ENCODE data around the gene TIRAP. TPM values are rescaled to one million over a fixed set of nuclear protein-coding genes. Genes with fewer than 3 reads are reported as not detected.
A peak's percentile ranks its signal among the peaks of the same experiment; 100 is the strongest.

The TIRAP gene
- total RNA-seq, 8 experiments from 2014 or later: 2.1 to 11.7 (median 4.5) TPM

GRCh38 chr11:126313826-126314225, 30.9 kb downstream of the TIRAP start:
- in situ Hi-C loops (cut with MboI; ENCODE audit: low pct_unique_long_range_greater_than_20kb in 2 of 9, low sequenced_read_pairs in 9 of 9, unreplicated experiment in 9 of 9): loop anchor here in 1 of 9 experiments (25.0 kb wide), 1 partner anchor 98 kb away; no protein-coding TSS in a partner anchor
- ATAC-seq (replicated peaks in 6 of 8): no peak
- Histone ChIP-seq H3K27ac (no peak overlapping the region), H3K4me1 (replicated peaks in 1 of 2) (peaks cover 2 to 4% of the 10 kb centered on the region in 2 donors), H3K4me3 (no peak overlapping the region)
- 72 to 100% (median 95%) methylated on average over 1 to 5 of the region's 5 CpGs; no CpG with 5 or more reads in 3 of the 10 experiments for WGBS, 10 experiments

GRCh38 chr11:126317432-126317755, 34.5 kb downstream of the TIRAP start:
- Histone ChIP-seq H3K4me3 (no peak overlapping the region), H3K4me1 (replicated peaks in 1 of 2) (peaks cover 0 to 4% of the 10 kb centered on the region in 2 donors), H3K27ac (no peak overlapping the region)
- 20 to 80% (median 73%) methylated on average over 1 of the region's 1 CpG; no CpG with 5 or more reads in 6 of the 10 experiments for WGBS, 10 experiments
- peak in 3 of 8 experiments; percentile 61 for ATAC-seq (replicated peaks in 6 of 8)
- in situ Hi-C loops (cut with MboI; ENCODE audit: low pct_unique_long_range_greater_than_20kb in 2 of 9, low sequenced_read_pairs in 9 of 9, unreplicated experiment in 9 of 9): loop anchor here in 1 of 9 experiments (25.0 kb wide), 1 partner anchor 95 kb away; no protein-coding TSS in a partner anchor

- 0 to 100% (median 76%) methylated on average over 1 to 8 of the region's 14 CpGs; no CpG with 5 or more reads in 2 of the 10 experiments for WGBS, 10 experiments
- H3K4me3 ChIP-seq: no peak overlapping the region
- in situ Hi-C loops (cut with MboI; ENCODE audit: low pct_unique_long_range_greater_than_20kb in 2 of 9, low sequenced_read_pairs in 9 of 9, unreplicated experiment in 9 of 9): loop anchor here in 1 of 9 experiments (25.0 kb wide), 1 partner anchor 94 kb away; no protein-coding TSS in a partner anchor
Measured at GRCh38 chr11:126317756-126318573, 35.1 kb downstream of the TIRAP start.

GRCh38 chr11:126318574-126319373, 35.9 kb downstream of the TIRAP start:
- no peak overlapping the region for H3K4me3 ChIP-seq
- 0 to 89% (median 80%) methylated on average over 2 to 5 of the region's 9 CpGs; no CpG with 5 or more reads in 5 of the 10 experiments for WGBS, 10 experiments
- in situ Hi-C loops (cut with MboI; ENCODE audit: low pct_unique_long_range_greater_than_20kb in 2 of 9, low sequenced_read_pairs in 9 of 9, unreplicated experiment in 9 of 9): loop anchor here in 1 of 9 experiments (25.0 kb wide), 1 partner anchor 94 kb away; no protein-coding TSS in a partner anchor
- peaks cover 0 to 4% of the 10 kb centered on the region in 2 donors for H3K4me1 ChIP-seq (replicated peaks in 1 of 2)
- H3K27ac ChIP-seq: no peak overlapping the region
- peak in 7 of 8 experiments; percentile 21 to 81 (median 67) for ATAC-seq (replicated peaks in 6 of 8)

More at GRCh38 chr11:126317756-126318573, 35.1 kb downstream of the TIRAP start:
- ATAC-seq (replicated peaks in 6 of 8): peak in 7 of 8 experiments; percentile 7 to 88 (median 63)
- Histone ChIP-seq H3K4me1 (replicated peaks in 1 of 2) (peaks cover 0 to 4% of the 10 kb centered on the region in 2 donors), H3K27ac (no peak overlapping the region)

GRCh38 chr11:126319374-126319740, 36.5 kb downstream of the TIRAP start:
- no peak overlapping the region for H3K4me3 ChIP-seq
- in situ Hi-C loops (cut with MboI; ENCODE audit: low pct_unique_long_range_greater_than_20kb in 2 of 9, low sequenced_read_pairs in 9 of 9, unreplicated experiment in 9 of 9): loop anchor here in 1 of 9 experiments (25.0 kb wide), 1 partner anchor 93 kb away; no protein-coding TSS in a partner anchor
- 67 to 100% (median 90%) methylated on average over 1 to 3 of the region's 5 CpGs; no CpG with 5 or more reads in 6 of the 10 experiments for WGBS, 10 experiments
- no peak overlapping the region for H3K27ac ChIP-seq
- ATAC-seq (replicated peaks in 6 of 8): no peak
- H3K4me1 ChIP-seq (replicated peaks in 1 of 2): peaks cover 0 to 4% of the 10 kb centered on the region in 2 donors

GRCh38 chr11:126322996-126323395, 40.1 kb downstream of the TIRAP start:
- Histone ChIP-seq H3K27ac (no peak overlapping the region), H3K4me3 (no peak overlapping the region), H3K4me1 (replicated peaks in 1 of 2) (no peaks in the 10 kb centered on the region)
- WGBS, 10 experiments: 45 to 100% (median 92%) methylated on average over 1 to 3 of the region's 3 CpGs; no CpG with 5 or more reads in 1 of the 10 experiments
- in situ Hi-C loops (cut with MboI; ENCODE audit: low pct_unique_long_range_greater_than_20kb in 2 of 9, low sequenced_read_pairs in 9 of 9, unreplicated experiment in 9 of 9): loop anchor here in 1 of 9 experiments (25.0 kb wide), 1 partner anchor 89 kb away; no protein-coding TSS in a partner anchor
- no peak for ATAC-seq (replicated peaks in 6 of 8)

- 78 to 100% (median 89%) methylated on average over 2 to 12 of the region's 17 CpGs; no CpG with 5 or more reads in 1 of the 10 experiments for WGBS, 10 experiments
- in situ Hi-C loops (cut with MboI; ENCODE audit: low pct_unique_long_range_greater_than_20kb in 2 of 9, low sequenced_read_pairs in 9 of 9, unreplicated experiment in 9 of 9): no loop called here
- ATAC-seq (replicated peaks in 6 of 8): no peak
- Histone ChIP-seq H3K4me3 (no peak overlapping the region), H3K4me1 (replicated peaks in 1 of 2) (no peaks in the 10 kb centered on the region), H3K27ac (no peak overlapping the region)
Measured at GRCh38 chr11:126327281-126328000, 44.5 kb downstream of the TIRAP start.

- in situ Hi-C loops (cut with MboI; ENCODE audit: low pct_unique_long_range_greater_than_20kb in 2 of 9, low sequenced_read_pairs in 9 of 9, unreplicated experiment in 9 of 9): no loop called here
- ATAC-seq (replicated peaks in 6 of 8): no peak
- no peaks in the 10 kb centered on the region for H3K4me1 ChIP-seq (replicated peaks in 1 of 2)
- 80 to 100% (median 92%) methylated on average over 1 to 14 of the region's 20 CpGs; no CpG with 5 or more reads in 3 of the 10 experiments for WGBS, 10 experiments
- no peak overlapping the region for H3K4me3 ChIP-seq
- H3K27ac ChIP-seq: no peak overlapping the region
Measured at GRCh38 chr11:126328001-126328390, 45.1 kb downstream of the TIRAP start.

GRCh38 chr11:126328444-126328843, 45.6 kb downstream of the TIRAP start:
- in situ Hi-C loops (cut with MboI; ENCODE audit: low pct_unique_long_range_greater_than_20kb in 2 of 9, low sequenced_read_pairs in 9 of 9, unreplicated experiment in 9 of 9): no loop called here
- WGBS, 10 experiments: 100% methylated on average over 2 to 3 of the region's 12 CpGs; no CpG with 5 or more reads in 8 of the 10 experiments
- H3K27ac ChIP-seq: no peak overlapping the region

GRCh38 chr11:126328938-126329643, 46.2 kb downstream of the TIRAP start:
- no peak overlapping the region for H3K27ac ChIP-seq
- 40 to 100% (median 75%) methylated on average over 1 to 6 of the region's 9 CpGs; no CpG with 5 or more reads in 4 of the 10 experiments for WGBS, 10 experiments
- no peak for ATAC-seq (replicated peaks in 6 of 8)
- H3K4me1 ChIP-seq (replicated peaks in 1 of 2): no peaks in the 10 kb centered on the region
- in situ Hi-C loops (cut with MboI; ENCODE audit: low pct_unique_long_range_greater_than_20kb in 2 of 9, low sequenced_read_pairs in 9 of 9, unreplicated experiment in 9 of 9): no loop called here
- no peak overlapping the region for H3K4me3 ChIP-seq

More at GRCh38 chr11:126328444-126328843, 45.6 kb downstream of the TIRAP start:
- no peaks in the 10 kb centered on the region for H3K4me1 ChIP-seq (replicated peaks in 1 of 2)
- no peak for ATAC-seq (replicated peaks in 6 of 8)
- no peak overlapping the region for H3K4me3 ChIP-seq

GRCh38 chr11:126329644-126330211, 46.8 kb downstream of the TIRAP start:
- H3K27ac ChIP-seq: no peak overlapping the region
- no peak for ATAC-seq (replicated peaks in 6 of 8)
- no peaks in the 10 kb centered on the region for H3K4me1 ChIP-seq (replicated peaks in 1 of 2)
- H3K4me3 ChIP-seq: no peak overlapping the region
- in situ Hi-C loops (cut with MboI; ENCODE audit: low pct_unique_long_range_greater_than_20kb in 2 of 9, low sequenced_read_pairs in 9 of 9, unreplicated experiment in 9 of 9): no loop called here
- WGBS, 10 experiments: 30 to 95% (median 85%) methylated on average over 1 to 11 of the region's 11 CpGs; no CpG with 5 or more reads in 3 of the 10 experiments

Measured in motor neuron (in vitro differentiated cells).